Nephron progenitor cell (in vitro differentiated cells): ENCODE measurements around the gene ANKRD49.

Experiments
- DNase-seq: peaks from one replicate; pipeline ENCODE4 v3.0.0; 2021
- H3K27ac Mint-ChIP-seq: 2 replicates; pipeline ENCODE4 v1.8.0; 2021; ENCODE audit warnings: mild to moderate bottlenecking, moderate library complexity, mixed read lengths
- H3K27me3 Mint-ChIP-seq: 2 replicates; pipeline ENCODE4 v1.8.0; 2021; ENCODE audit warnings: mild to moderate bottlenecking, low read depth, mixed read lengths; ENCODE audit not compliant: poor library complexity
- H3K36me3 Mint-ChIP-seq: 2 replicates; pipeline ENCODE4 v1.8.0; 2021; ENCODE audit warnings: low read depth, mixed read lengths
- H3K4me1 Mint-ChIP-seq: 2 replicates; pipeline ENCODE4 v1.8.0; 2021; ENCODE audit warnings: mixed read lengths
- H3K4me3 Mint-ChIP-seq: 2 replicates; pipeline ENCODE4 v1.8.0; 2021; ENCODE audit warnings: mild to moderate bottlenecking, moderate library complexity, mixed read lengths
- H3K9me3 Mint-ChIP-seq: 2 replicates; pipeline ENCODE4 v1.8.0; 2021; ENCODE audit warnings: mild to moderate bottlenecking, moderate library complexity, mixed read lengths
- TF ChIP-seq, protein P1 (sequence below): fragments of 200-600 bp; sonication (generic); IDR thresholded peaks from 2 replicates; pipeline ENCODE4 v1.5.0; 2021; ENCODE audit warnings: antibody characterized with exemption

The ANKRD49 gene

DNA sequence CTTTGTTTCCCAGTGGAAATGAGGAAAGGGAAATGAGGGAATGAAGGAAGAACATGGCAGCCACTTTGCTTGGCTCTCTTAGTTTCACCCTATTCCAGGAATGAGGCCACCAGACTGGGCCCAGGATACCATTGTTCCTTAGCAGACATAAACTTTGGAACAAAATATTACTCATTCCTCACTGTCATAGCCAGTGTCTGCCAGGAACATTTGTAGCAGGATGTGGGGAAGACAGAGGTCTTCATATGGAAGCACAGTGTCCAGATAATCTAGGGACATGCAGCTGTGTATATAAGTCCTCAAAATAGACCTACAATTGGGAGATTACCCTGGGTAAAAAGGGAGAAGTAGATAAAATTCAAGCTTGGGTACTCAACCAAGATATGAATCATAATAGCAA lies 34.8 kb downstream of the ANKRD49 start:
- DNase-seq, result no peak
- no peak overlapping the region for H3K27ac Mint-ChIP-seq
- TF ChIP-seq, protein P1, sequence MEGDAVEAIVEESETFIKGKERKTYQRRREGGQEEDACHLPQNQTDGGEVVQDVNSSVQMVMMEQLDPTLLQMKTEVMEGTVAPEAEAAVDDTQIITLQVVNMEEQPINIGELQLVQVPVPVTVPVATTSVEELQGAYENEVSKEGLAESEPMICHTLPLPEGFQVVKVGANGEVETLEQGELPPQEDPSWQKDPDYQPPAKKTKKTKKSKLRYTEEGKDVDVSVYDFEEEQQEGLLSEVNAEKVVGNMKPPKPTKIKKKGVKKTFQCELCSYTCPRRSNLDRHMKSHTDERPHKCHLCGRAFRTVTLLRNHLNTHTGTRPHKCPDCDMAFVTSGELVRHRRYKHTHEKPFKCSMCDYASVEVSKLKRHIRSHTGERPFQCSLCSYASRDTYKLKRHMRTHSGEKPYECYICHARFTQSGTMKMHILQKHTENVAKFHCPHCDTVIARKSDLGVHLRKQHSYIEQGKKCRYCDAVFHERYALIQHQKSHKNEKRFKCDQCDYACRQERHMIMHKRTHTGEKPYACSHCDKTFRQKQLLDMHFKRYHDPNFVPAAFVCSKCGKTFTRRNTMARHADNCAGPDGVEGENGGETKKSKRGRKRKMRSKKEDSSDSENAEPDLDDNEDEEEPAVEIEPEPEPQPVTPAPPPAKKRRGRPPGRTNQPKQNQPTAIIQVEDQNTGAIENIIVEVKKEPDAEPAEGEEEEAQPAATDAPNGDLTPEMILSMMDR, result no peak

DNA sequence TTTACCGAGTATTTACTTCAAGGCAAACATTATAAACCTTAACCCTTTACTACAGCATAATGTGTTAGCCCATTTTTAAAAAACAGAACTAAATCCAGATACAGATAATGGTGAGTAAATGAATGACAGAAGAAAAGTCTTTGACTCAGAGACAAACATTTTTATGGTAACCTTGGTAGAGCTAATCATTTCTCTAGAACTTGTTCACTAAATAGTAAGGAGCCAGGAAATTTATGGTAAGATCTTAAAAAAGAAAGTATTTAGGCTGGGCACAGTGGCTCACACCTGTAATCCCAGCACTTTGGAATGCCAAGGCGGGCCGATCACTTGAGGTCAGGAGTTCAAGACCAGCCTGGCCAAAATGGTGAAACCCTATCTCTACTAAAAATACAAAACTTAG lies 38.4 kb downstream of the ANKRD49 start:
- H3K27ac Mint-ChIP-seq, result no peak overlapping the region
- DNase-seq, result no peak
- H3K4me3 Mint-ChIP-seq, result no peak overlapping the region
- TF ChIP-seq, protein P1, result no peak
- no peaks in the 10 kb centered on the region for H3K4me1 Mint-ChIP-seq
- H3K36me3 Mint-ChIP-seq, result no peaks in the 10 kb centered on the region
- H3K9me3 Mint-ChIP-seq, result no peaks in the 10 kb centered on the region
- peaks cover 21% of the 10 kb centered on the region for H3K27me3 Mint-ChIP-seq

More for the DNA sequence above, 34.8 kb downstream of the ANKRD49 start:
- peaks cover 19% of the 10 kb centered on the region for H3K27me3 Mint-ChIP-seq
- H3K9me3 Mint-ChIP-seq, result no peaks in the 10 kb centered on the region
- no peaks in the 10 kb centered on the region for H3K36me3 Mint-ChIP-seq
- peaks cover 6% of the 10 kb centered on the region for H3K4me1 Mint-ChIP-seq
- no peak overlapping the region for H3K4me3 Mint-ChIP-seq

DNA sequence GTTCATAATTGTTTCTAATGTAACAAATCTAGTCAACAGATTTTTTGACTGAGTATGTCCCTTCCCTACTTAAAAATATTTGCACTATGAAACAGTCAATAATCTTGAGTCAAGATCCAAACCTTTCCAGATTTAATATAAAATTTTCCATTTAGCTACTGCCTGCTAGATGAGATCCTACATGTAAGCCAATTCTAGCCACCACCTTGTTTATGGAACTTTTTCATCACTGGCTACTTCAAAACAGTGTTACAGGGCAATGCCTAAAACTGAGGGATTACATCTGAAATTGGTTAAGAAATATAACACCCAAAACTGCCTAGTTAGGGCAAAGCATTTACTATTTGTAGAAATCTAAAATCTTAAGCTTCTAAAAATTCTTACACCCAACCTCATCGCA lies 39.4 kb downstream of the ANKRD49 start:
- TF ChIP-seq, protein P1, result no peak
- Mint-ChIP-seq H3K27ac (no peak overlapping the region), H3K27me3 (peaks cover 17% of the 10 kb centered on the region), H3K36me3 (no peaks in the 10 kb centered on the region), H3K9me3 (no peaks in the 10 kb centered on the region), H3K4me1 (no peaks in the 10 kb centered on the region), H3K4me3 (no peak overlapping the region)
- DNase-seq, result no peak

DNA sequence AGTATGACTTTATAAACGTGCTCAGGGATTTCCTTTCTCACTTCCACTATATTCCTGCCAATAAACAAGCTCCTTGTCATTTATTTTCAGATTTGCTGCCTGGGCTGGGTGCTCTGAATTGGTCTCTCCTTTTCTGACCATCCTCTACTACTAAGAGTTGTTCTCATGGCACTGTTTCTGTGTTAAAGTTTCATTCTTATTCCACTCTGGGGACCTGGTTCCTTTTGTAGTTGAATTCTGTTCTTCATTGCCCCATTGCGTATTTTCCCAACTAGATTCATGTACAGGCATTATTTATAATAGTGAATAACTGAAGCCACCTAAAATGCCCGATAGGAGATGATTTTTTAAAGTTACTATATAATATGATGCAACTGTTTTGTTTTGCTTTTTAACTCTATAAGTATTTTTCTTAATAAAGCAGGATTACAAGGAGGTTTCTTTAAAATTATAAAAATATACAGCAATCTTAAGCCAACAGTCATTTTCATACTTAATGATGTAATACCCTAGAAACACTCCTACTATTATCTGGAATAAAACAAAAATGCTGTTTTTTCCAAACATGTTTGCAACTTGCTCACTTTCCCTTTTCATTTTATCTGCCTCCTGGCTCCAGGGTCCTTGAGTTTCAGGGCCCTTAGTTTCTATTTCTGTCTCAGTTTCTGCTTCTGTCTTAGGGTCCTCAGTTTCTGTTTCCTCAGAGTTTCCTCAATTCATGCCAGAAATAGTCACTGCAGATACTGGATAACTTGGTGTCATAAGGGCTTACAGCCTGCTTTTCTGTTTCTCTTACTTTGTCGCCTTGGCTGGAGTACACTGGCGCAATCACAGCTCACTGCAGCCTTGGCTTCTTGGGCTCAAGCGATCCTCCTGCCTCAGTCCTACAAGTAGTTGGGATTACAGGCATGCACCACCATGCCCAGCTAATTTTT lies 40.2 kb downstream of the ANKRD49 start:
- Mint-ChIP-seq H3K27ac (no peak overlapping the region), H3K4me3 (no peak overlapping the region), H3K4me1 (no peaks in the 10 kb centered on the region), H3K36me3 (no peaks in the 10 kb centered on the region), H3K9me3 (no peaks in the 10 kb centered on the region), H3K27me3 (peaks cover 14% of the 10 kb centered on the region)
- DNase-seq, result no peak
- TF ChIP-seq, protein P1, result no peak

DNA sequence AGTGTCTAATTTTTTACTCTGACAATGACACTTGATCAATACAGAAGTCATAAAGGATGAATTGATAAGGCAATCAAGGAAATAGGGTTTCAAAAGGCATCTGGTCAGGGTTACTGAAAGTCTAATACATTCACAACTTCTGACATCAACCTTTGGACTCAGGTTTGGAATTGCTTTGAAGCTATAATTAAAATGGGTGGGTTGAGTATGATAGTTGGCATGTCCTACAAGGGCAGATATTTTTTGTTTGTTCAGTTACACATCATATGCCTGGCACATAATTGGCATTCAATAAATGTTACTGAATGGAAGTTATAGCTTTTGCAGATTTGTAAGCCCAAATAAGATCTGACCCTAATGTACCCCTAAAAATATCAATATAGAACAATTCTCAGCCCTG lies 42.6 kb downstream of the ANKRD49 start:
- Mint-ChIP-seq H3K4me3 (no peak overlapping the region), H3K27ac (no peak overlapping the region), H3K4me1 (no peaks in the 10 kb centered on the region), H3K27me3 (peaks cover 14% of the 10 kb centered on the region), H3K9me3 (no peaks in the 10 kb centered on the region), H3K36me3 (no peaks in the 10 kb centered on the region)
- TF ChIP-seq, protein P1, result no peak
- no peak for DNase-seq
